Measurements from ENCODE around the gene TPO.
"Not testable (repeated sequence)": the region's sequence is repeated elsewhere in the genome, so short reads cannot be mapped to it uniquely, and the experiment has no call there.

TPO gene

GRCh38 chr2:1413156-1413710, at the start of gene TPO:
Gene TPO (plus strand): TSS chr2:1413463. CDS start chr2:1414409, 946 bp downstream.
- DNase-seq (ENCODE audit: low read depth in 2 of 2) = no peak

GRCh38 chr2:1366546-1367134, 46.6 kb upstream of the TPO start:
- DNase-seq (ENCODE audit: low read depth in 2 of 2) = no peak

- DNase-seq (ENCODE audit: low read depth in 2 of 2) = no peak
These were observed 45.7 kb upstream of the TPO start for GRCh38 chr2:1367601-1368000.

GRCh38 chr2:1369905-1370304, 43.4 kb upstream of the TPO start:
- no peak for DNase-seq (ENCODE audit: low read depth in 2 of 2)

GRCh38 chr2:1370461-1370860, 42.8 kb upstream of the TPO start:
- DNase-seq (ENCODE audit: low read depth in 2 of 2) = no peak

GRCh38 chr2:1371082-1371481, 42.2 kb upstream of the TPO start:
- DNase-seq (ENCODE audit: low read depth in 2 of 2) = no peak

- DNase-seq (ENCODE audit: low read depth in 2 of 2) = no peak
These were observed 39.4 kb upstream of the TPO start for GRCh38 chr2:1373830-1374229.

GRCh38 chr2:1374287-1374686, 39.0 kb upstream of the TPO start:
- no peak for DNase-seq (ENCODE audit: low read depth in 2 of 2)

- DNase-seq (ENCODE audit: low read depth in 2 of 2) = no peak
These were observed 37.5 kb upstream of the TPO start for GRCh38 chr2:1375794-1376193.

GRCh38 chr2:1377473-1377872, 35.8 kb upstream of the TPO start:
- DNase-seq (ENCODE audit: low read depth in 2 of 2) = no peak

GRCh38 chr2:1378456-1379150, 34.7 kb upstream of the TPO start:
- no peak for DNase-seq (ENCODE audit: low read depth in 2 of 2)

GRCh38 chr2:1381644-1382043, 31.6 kb upstream of the TPO start:
- no peak for DNase-seq (ENCODE audit: low read depth in 2 of 2)

- not testable (repeated sequence) for DNase-seq (ENCODE audit: low read depth in 2 of 2)
These were observed 25.1 kb upstream of the TPO start for GRCh38 chr2:1387954-1388725.

GRCh38 chr2:1390118-1390517, 23.1 kb upstream of the TPO start:
- DNase-seq (ENCODE audit: low read depth in 2 of 2) = not testable (repeated sequence)

- no peak for DNase-seq (ENCODE audit: low read depth in 2 of 2)
These were observed 19.9 kb upstream of the TPO start for GRCh38 chr2:1393321-1393720.

GRCh38 chr2:1394709-1395408, 18.4 kb upstream of the TPO start:
- no peak for DNase-seq (ENCODE audit: low read depth in 2 of 2)

- no peak for DNase-seq (ENCODE audit: low read depth in 2 of 2)
These were observed 15.9 kb upstream of the TPO start for GRCh38 chr2:1397350-1397749.

- DNase-seq (ENCODE audit: low read depth in 2 of 2) = no peak
These were observed 15.1 kb upstream of the TPO start for GRCh38 chr2:1398191-1398590.

- DNase-seq (ENCODE audit: low read depth in 2 of 2) = no peak
These were observed 12.1 kb upstream of the TPO start for GRCh38 chr2:1400943-1401735.

- DNase-seq (ENCODE audit: low read depth in 2 of 2) = no peak
These were observed 11.2 kb upstream of the TPO start for GRCh38 chr2:1402064-1402463.

GRCh38 chr2:1403565-1403964, 9.7 kb upstream of the TPO start:
- no peak for DNase-seq (ENCODE audit: low read depth in 2 of 2)
